A549 (cell line): Measurements from ENCODE around the gene NFE2L3.

Experiments used
- CHD4 ChIP-seq: fragments of 200-600 bp; sonication (generic); IDR thresholded peaks from 2 replicates; pipeline ENCODE4 v1.6.1; 2016; ENCODE audit warnings: antibody characterized with exemption, mild to moderate bottlenecking, borderline replicate concordance
- CTCF ChIP-seq: fragments of >200 bp; sonication (Bioruptor Twin); formaldehyde crosslinking; IDR thresholded peaks from 3 replicates; pipeline ENCODE4 v1.5.1; 2016
- KDM1A ChIP-seq: fragments of 200-600 bp; sonication (generic); IDR thresholded peaks from 2 replicates; pipeline ENCODE4 v1.6.1; 2016; ENCODE audit warnings: low read depth, mild to moderate bottlenecking
- NR3C1 ChIP-seq: fragments of >200 bp; sonication (Bioruptor Twin); formaldehyde crosslinking; IDR thresholded peaks from 3 replicates; pipeline ENCODE4 v1.6.1; 2017
- POLR2A ChIP-seq: IDR thresholded peaks from 2 replicates; pipeline ENCODE4 v1.6.1; 2012; ENCODE audit warnings: mild to moderate bottlenecking, low read length

- TF ChIP-seq CHD4 (no peak), CTCF (no peak), NR3C1 (no peak), KDM1A (no peak), POLR2A (no peak)
These were observed 19.6 kb downstream of the NFE2L3 start for GRCh38 chr7:26171601-26172000.
